Adrenal gland (tissue), 5 donors: ENCODE data around the gene S100A1.

Experiments used
- CTCF ChIP-seq, 6 experiments: fragments of 450-650 bp in 4 of 6; fragments of 200-600 bp in 2 of 6; sonication (generic) in 1 of 6; IDR thresholded peaks; 1 replicate in 5 of 6; 2 replicates in 1 of 6; pipeline versions ENCODE4 v1.5.1 to v1.8.0; 2016 to 2021; ENCODE audit warnings: antibody characterized with exemption in 6 of 6, mild to moderate bottlenecking in 2 of 6, moderate library complexity in 1 of 6
- POLR2A ChIP-seq, 2 donors: fragments of 450-650 bp; IDR thresholded peaks; one replicate each; pipeline ENCODE4 v1.6.1; 2017; ENCODE audit warnings: antibody characterized with exemption in 2 of 2, mild to moderate bottlenecking in 2 of 2, moderate library complexity in 1 of 2
- donor health status: DM: no; HTN: no; CAD: no.

GRCh38 chr1:153639280-153639679, 11.0 kb downstream of the S100A1 start:
- TF ChIP-seq CTCF (IDR thresholded peaks at IDR 0.05): no peak
- TF ChIP-seq POLR2A (IDR thresholded peaks at IDR 0.05): no peak
